Common myeloid progenitor, CD34-positive (primary cell): ENCODE results near the gene IL1RAP.

Experiments used
- CTCF ChIA-PET: fragments of 350-600 bp; sonication (Branson Sonifier 250); formaldehyde crosslinking; loops from one replicate; lab custom pipeline; 2021; ENCODE audit warnings: antibody characterized with exemption; lab: Charles Lee
- POLR2A ChIA-PET: fragments of 350-600 bp; sonication (Branson Sonifier 250); formaldehyde crosslinking; loops from one replicate; lab custom pipeline; 2021; ENCODE audit warnings: antibody characterized with exemption; lab: Charles Lee
- DNase-seq, 3 donors: peaks; one replicate each; pipeline versions ENCODE4 v3.0.0 to v3.0.0-alpha.2; 2013
- H3K27ac ChIP-seq, 2 experiments: 1 replicate in 1 of 2; 2 replicates in 1 of 2; pipeline ENCODE4 v1.7.0; 2013; ENCODE audit warnings: inconsistent platforms in 2 of 2, low read length in 2 of 2, mild to moderate bottlenecking in 2 of 2, low read depth in 1 of 2, moderate library complexity in 1 of 2; ENCODE audit not compliant: severe bottlenecking in 2 of 2, insufficient read depth in 1 of 2, poor library complexity in 1 of 2
- H3K27me3 ChIP-seq, 5 experiments: replicated peaks in 2 of 5; 1 replicate in 3 of 5; 2 replicates in 2 of 5; pipeline versions ENCODE4 v1.6.1 to v1.7.0; 2013; ENCODE audit warnings: low read length in 4 of 5, mild to moderate bottlenecking in 2 of 5, moderate library complexity in 2 of 5, inconsistent platforms in 1 of 5; ENCODE audit not compliant: insufficient read depth in 5 of 5, control insufficient read depth in 4 of 5
- H3K36me3 ChIP-seq, 4 experiments: 1 replicate in 2 of 4; 2 replicates in 2 of 4; pipeline versions ENCODE4 v1.6.1 to v1.7.0; 2013; ENCODE audit warnings: low read length in 3 of 4, control low read depth in 1 of 4, mild to moderate bottlenecking in 1 of 4; ENCODE audit not compliant: control insufficient read depth in 4 of 4, insufficient read depth in 4 of 4
- H3K4me1 ChIP-seq, 4 experiments: 1 replicate in 3 of 4; 2 replicates in 1 of 4; pipeline versions ENCODE4 v1.6.1 to v1.7.1; 2013; ENCODE audit warnings: low read length in 3 of 4, mild to moderate bottlenecking in 3 of 4, control low read depth in 1 of 4, inconsistent platforms in 1 of 4, moderate library complexity in 1 of 4; ENCODE audit not compliant: control insufficient read depth in 4 of 4, insufficient read depth in 4 of 4; ENCODE audit errors: control extremely low read depth in 1 of 4
- H3K4me3 ChIP-seq, 7 experiments: 1 replicate in 4 of 7; 2 replicates in 3 of 7; pipeline versions ENCODE4 v1.5.1 to v1.7.0; 2013; ENCODE audit warnings: mild to moderate bottlenecking in 7 of 7, low read length in 6 of 7, moderate library complexity in 6 of 7, inconsistent platforms in 2 of 7, low read depth in 2 of 7, control low read depth in 1 of 7; ENCODE audit not compliant: insufficient read depth in 4 of 7, control insufficient read depth in 1 of 7; ENCODE audit errors: extremely low read depth in 1 of 7
- H3K9me3 ChIP-seq, 5 experiments: 1 replicate in 4 of 5; 2 replicates in 1 of 5; pipeline versions ENCODE4 v1.6.1 to v1.7.1; 2013; ENCODE audit warnings: low read length in 4 of 5, mild to moderate bottlenecking in 2 of 5, inconsistent platforms in 1 of 5, low read depth in 1 of 5, moderate library complexity in 1 of 5; ENCODE audit not compliant: control insufficient read depth in 4 of 5, insufficient read depth in 2 of 5; ENCODE audit errors: control extremely low read depth in 1 of 5
- WGBS: methylation state at CpG from one replicate; pipeline ENCODE4 v1.1.5; 2013; ENCODE audit not compliant: insufficient coverage; 5-methylcytosine and 5-hydroxymethylcytosine counted together

IL1RAP gene

DNA sequence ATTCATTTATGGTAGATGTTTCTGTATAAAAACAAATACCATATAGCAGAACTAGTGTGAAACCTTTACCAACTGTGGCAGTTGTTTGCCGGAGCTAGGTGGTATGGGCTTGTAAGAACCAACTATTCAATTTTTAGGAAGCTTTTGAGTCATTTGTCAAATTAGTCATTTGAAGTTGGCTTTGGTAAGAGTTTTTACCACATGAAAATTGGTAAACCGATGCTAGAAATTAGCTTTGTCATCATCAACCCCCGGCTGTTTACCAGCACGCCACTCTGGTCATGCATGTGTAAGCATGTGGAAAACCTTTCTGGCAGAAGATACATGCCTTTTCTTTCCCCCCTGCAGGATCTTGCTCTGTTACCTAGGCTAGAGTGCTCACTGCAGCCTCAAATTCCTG, 63.3 kb downstream of the IL1RAP start:
- Histone ChIP-seq H3K9me3 (no peaks in the 10 kb centered on the region), H3K36me3 (peaks cover 0 to 3% (median 0%) of the 10 kb centered on the region in 4 experiments), H3K4me3 (no peak overlapping the region), H3K27me3 (peaks cover 0 to 12% (median 0%) of the 10 kb centered on the region in 5 experiments), H3K27ac (no peak overlapping the region), H3K4me1 (peaks cover 9 to 39% (median 20%) of the 10 kb centered on the region in 4 experiments)
- CTCF ChIA-PET: interaction anchor here (1.5 to 2.1 kb wide), 2 partner anchors 36 to 120 kb away, joined by 3 to 7 read pairs; no protein-coding TSS in a partner anchor
- WGBS: 95% methylated on average over 4 of the region's 4 CpGs
- DNase-seq: no peak
- POLR2A ChIA-PET: no interaction called here

DNA sequence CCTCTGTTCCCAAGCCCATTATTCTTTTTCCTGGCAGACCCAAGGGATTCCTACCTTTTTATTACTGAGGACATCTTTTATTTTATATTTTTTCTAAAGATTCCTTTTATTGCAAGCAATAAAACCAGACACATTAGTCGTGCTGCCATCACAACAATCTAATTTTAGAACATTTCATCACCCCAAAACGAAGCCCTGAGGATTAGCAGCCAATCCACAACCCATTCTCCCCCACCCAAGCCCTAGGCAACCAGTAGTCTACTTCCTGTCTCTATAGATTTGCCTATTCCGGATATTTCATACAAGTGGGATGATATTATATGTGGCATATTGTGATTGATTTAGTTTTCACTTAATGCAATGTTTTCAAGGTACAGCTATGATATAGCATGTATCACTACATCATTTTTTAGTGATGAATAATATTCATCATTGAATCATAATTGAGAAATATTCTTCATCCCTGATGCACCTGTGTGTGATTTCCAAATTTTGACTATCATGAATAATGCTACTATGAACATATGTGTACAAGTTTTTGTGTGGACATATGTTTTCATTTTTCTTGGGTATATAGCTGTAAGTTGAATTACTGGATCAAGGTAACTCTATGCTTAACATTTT, 65.7 kb downstream of the IL1RAP start:
- WGBS: 67% methylated on average over 1 of the region's 3 CpGs

DNA sequence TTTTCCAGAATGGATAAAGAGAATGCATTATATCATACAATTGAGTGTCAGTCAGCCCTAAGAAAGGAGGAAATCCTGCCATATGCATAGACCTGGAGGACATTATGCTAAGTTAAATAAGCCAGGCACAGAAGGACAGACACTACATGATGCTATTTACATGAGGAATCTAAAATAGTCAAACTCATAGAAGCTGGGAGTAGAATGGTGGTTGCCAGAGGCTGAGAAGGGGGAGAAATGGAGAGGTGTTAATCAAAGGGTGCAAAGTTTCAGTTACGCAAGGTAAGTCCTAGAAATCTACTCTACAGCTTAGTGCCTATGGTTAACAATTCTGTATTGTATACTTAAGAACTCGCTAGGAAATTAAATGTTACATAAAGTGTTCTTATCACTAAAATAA, 66.5 kb downstream of the IL1RAP start:
- Histone ChIP-seq H3K36me3 (no peaks in the 10 kb centered on the region), H3K4me1 (peaks cover 9 to 35% (median 19%) of the 10 kb centered on the region in 4 experiments), H3K4me3 (no peak overlapping the region), H3K27ac (no peak overlapping the region), H3K9me3 (no peaks in the 10 kb centered on the region), H3K27me3 (peaks cover 0 to 21% (median 0%) of the 10 kb centered on the region in 5 experiments)
- POLR2A ChIA-PET: no interaction called here
- no peak for DNase-seq
- no CpG with 5 or more reads among the region's 2 CpGs for WGBS
- CTCF ChIA-PET: interaction anchor here (1.1 to 1.5 kb wide), 3 partner anchors 13 to 67 kb away, joined by 3 to 4 read pairs (median 4); partner anchors contain the start of gene IL1RAP

More for the DNA sequence above, 65.7 kb downstream of the IL1RAP start:
- H3K27ac ChIP-seq: no peak overlapping the region
- peaks cover 0 to 3% (median 0%) of the 10 kb centered on the region in 4 experiments for H3K36me3 ChIP-seq
- ChIA-PET CTCF (interaction anchor here (1.1 to 2.1 kb wide), 2 partner anchors 12 to 34 kb away, joined by 3 to 7 read pairs; no protein-coding TSS in a partner anchor), POLR2A (no interaction called here)
- H3K4me3 ChIP-seq: no peak overlapping the region
- peaks cover 9 to 39% (median 20%) of the 10 kb centered on the region in 4 experiments for H3K4me1 ChIP-seq
- DNase-seq: no peak
- peaks cover 0 to 17% (median 0%) of the 10 kb centered on the region in 5 experiments for H3K27me3 ChIP-seq
- H3K9me3 ChIP-seq: no peaks in the 10 kb centered on the region

DNA sequence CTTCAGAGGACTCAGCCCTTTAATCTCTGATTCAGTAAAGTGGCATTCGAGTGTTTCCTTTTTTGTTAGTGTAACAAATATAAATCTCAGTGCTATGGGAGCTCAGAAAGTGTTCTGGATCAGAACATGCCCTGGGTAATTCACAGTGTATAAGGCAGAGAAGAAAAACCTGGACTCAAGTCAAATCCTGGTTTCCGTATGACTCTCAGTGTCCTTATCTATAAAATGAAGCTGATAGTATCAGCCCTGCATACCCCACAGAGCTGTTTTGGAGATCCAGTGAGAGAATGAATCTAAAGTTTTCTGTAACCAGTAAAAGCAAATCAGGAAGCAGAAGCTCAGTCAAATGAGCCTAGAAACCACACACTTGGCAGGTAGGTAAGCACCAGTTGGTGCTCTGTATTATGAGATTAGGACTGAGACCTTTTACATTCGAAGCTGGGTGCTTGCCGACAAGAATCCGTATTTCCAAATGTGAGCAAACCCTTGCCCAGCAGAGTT, 67.2 kb downstream of the IL1RAP start:
- peak; percentile 44 to 89 (median 79) for DNase-seq
- 11% methylated on average over 4 of the region's 5 CpGs for WGBS
- H3K27ac ChIP-seq: no peak overlapping the region

DNA sequence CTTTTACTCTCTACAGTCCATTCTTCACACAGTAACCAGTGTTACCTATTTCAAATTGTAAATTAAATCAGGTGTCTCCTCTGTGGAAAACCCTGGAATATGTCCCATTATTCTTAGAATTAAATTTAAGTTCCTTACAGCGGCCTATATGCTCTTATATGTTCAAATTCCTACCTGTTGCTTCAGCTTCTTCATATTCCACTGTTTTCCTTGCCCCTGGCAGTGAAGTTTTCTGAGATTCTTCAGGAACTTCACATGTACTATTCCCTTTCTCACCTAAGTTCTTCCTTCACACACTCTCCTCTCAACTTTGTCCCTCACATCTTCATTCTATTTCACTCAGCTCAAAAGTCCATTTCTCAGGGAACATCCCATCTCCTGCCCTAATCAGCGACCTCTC, 68.8 kb downstream of the IL1RAP start:
- WGBS: 100% methylated on average over 2 of the region's 2 CpGs
- POLR2A ChIA-PET: no interaction called here
- CTCF ChIA-PET: interaction anchor here (1.1 to 1.8 kb wide), 3 partner anchors 8 to 36 kb away, joined by 3 to 4 read pairs (median 4); no protein-coding TSS in a partner anchor

More for the DNA sequence above, 67.2 kb downstream of the IL1RAP start:
- Histone ChIP-seq H3K27me3 (peaks cover 0 to 21% (median 0%) of the 10 kb centered on the region in 5 experiments), H3K9me3 (no peaks in the 10 kb centered on the region), H3K4me1 (peaks cover 10 to 33% (median 15%) of the 10 kb centered on the region in 4 experiments), H3K36me3 (no peaks in the 10 kb centered on the region), H3K4me3 (peak overlapping the region in 3 of 7 experiments; percentile 9 to 34 (median 20))
- CTCF ChIA-PET: interaction anchor here (1.0 to 1.5 kb wide), 3 partner anchors 32 to 67 kb away, joined by 4 read pairs; partner anchors contain the start of gene IL1RAP
- POLR2A ChIA-PET: no interaction called here

DNA sequence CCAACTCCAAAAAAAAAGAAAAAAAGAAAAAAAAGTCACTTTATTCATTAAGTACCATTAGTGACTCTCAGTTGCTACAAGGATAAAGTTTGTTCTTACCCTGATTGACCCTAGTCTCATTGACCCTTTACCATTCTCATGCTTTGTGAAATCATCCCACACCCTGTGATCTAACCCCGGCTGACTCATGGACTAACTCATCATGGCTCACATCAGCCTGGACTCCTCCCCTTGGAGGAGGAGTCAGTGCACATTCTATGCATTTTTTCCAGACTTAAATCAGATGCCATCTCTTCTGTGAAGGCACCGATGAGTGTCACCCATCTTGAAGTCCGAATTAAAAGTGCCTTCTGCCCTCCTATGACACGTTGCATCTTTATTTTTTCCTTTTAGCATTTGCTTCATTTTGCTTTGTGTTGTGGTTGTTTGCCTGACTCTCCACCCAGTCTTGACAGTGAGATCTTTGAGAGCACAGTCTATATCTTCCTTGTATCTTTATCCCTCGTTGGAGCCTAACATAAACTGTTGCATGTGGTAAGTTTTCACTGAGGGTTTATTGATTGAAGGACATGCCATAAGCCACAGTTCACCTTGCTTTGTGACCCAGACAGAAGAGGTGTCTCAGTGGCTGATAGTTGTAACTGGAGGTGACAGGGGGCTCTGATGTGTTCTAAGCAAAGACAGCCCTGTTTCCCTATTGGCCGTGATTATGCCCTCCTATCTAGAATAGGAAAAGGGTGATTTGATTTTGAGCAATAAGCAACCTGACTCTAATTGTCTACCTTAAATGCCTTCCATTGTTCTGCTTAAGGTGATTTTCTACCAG, 72.1 kb downstream of the IL1RAP start:
- Histone ChIP-seq H3K9me3 (no peaks in the 10 kb centered on the region), H3K4me3 (peak overlapping the region in 1 of 7 experiments; percentile 29), H3K36me3 (no peaks in the 10 kb centered on the region), H3K4me1 (peaks cover 18 to 45% (median 29%) of the 10 kb centered on the region in 4 experiments), H3K27ac (no peak overlapping the region), H3K27me3 (peaks cover 0 to 14% (median 0%) of the 10 kb centered on the region in 5 experiments)
- WGBS: 100% methylated on average over 3 of the region's 6 CpGs
- ChIA-PET CTCF (interaction anchor here (1.0 kb wide), 1 partner anchor 115 kb away, joined by 4 read pairs; no protein-coding TSS in a partner anchor), POLR2A (no interaction called here)
- DNase-seq: peak; percentile 18 to 53 (median 44)

More for the DNA sequence above, 68.8 kb downstream of the IL1RAP start:
- no peak overlapping the region for H3K27ac ChIP-seq
- DNase-seq: no peak
- no peaks in the 10 kb centered on the region for H3K36me3 ChIP-seq
- no peak overlapping the region for H3K4me3 ChIP-seq
- H3K4me1 ChIP-seq: peaks cover 19 to 43% (median 28%) of the 10 kb centered on the region in 4 experiments
- H3K9me3 ChIP-seq: no peaks in the 10 kb centered on the region
- peaks cover 0 to 18% (median 0%) of the 10 kb centered on the region in 5 experiments for H3K27me3 ChIP-seq
